Cerebellar cortex (tissue), 1 donor: ENCODE results near the gene TCIRG1.
"Not testable (repeated sequence)": the region's sequence is repeated elsewhere in the genome, so short reads cannot be mapped to it uniquely, and the experiment has no call there.

Experiments
- DNase-seq: peaks from one replicate; pipeline ENCODE4 v3.0.0-alpha.2; 2015; ENCODE audit warnings: low spot score

Gene TCIRG1

GRCh38 chr11:68083517-68083916 lies 44.7 kb downstream of the TCIRG1 start:
- DNase-seq: no peak

- no peak for DNase-seq
These were observed 50.9 kb downstream of the TCIRG1 start for GRCh38 chr11:68089679-68090078.

DNA sequence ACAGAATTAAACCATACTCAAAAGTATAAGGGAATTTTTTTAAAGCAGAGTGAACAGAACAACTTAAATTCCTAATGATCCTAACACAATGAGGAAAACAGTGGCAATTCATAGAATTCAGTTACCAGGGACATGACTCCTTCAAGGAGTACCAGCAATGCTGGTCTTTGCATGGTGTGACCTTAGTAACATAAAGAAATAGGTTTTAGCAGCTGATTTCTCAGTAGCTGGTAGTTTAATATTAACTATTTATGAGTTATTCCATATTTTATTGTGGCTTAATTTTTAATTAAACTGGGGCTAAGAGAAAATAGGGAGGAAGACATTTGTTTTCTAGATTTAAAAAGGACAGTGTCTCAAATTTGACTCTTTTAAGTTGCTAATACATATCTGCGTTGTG lies 51.5 kb downstream of the TCIRG1 start:
- no peak for DNase-seq

GRCh38 chr11:68090706-68091105 lies 51.9 kb downstream of the TCIRG1 start:
- DNase-seq: no peak

GRCh38 chr11:68092411-68092810 lies 53.6 kb downstream of the TCIRG1 start:
- no peak for DNase-seq

- not testable (repeated sequence) for DNase-seq
These were observed 54.1 kb downstream of the TCIRG1 start for GRCh38 chr11:68092946-68093345.

DNA sequence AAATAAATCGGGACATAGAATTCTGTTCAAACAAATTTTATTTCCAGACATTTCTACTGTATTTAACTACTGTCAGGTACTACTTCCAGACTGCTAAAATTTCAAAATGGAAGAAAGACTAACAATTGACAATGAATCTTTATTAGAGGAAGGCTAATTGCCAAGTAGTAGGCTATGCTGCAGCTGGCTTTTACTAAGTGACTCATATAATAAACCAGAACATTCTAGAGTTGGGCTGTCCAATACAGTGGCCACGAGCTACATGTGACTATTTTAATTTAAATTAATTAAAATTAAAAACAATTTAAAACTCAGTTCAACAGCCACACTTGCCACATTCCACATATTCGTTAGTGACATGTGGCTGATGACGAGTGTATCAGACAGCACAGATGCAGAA lies 54.7 kb downstream of the TCIRG1 start:
- DNase-seq: no peak

DNA sequence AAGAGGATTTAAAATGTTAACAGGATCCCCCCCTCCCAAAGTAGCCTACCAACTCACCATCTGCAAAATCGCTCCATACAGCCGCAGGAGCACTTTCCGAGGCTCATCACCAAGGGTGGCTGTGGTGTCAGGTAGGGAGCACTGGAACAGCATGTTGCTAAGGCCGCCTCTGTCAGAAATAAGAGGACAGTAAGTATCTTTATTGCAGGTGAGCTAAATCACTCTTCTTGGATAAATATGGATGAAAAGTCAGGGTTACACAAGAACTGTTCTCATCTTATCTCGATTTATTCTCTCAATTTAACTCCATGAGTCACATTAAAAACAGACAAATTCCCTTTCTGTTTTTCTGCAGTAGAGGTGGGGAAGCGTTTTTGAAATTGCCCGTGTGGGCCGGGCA lies 58.1 kb downstream of the TCIRG1 start:
- DNase-seq: no peak

- no peak for DNase-seq
These were observed 60.2 kb downstream of the TCIRG1 start for GRCh38 chr11:68099057-68099456.

- DNase-seq: no peak
These were observed 60.9 kb downstream of the TCIRG1 start for GRCh38 chr11:68099474-68100405.
